ENCODE data around the gene SMIM30.

Gene SMIM30

DNA sequence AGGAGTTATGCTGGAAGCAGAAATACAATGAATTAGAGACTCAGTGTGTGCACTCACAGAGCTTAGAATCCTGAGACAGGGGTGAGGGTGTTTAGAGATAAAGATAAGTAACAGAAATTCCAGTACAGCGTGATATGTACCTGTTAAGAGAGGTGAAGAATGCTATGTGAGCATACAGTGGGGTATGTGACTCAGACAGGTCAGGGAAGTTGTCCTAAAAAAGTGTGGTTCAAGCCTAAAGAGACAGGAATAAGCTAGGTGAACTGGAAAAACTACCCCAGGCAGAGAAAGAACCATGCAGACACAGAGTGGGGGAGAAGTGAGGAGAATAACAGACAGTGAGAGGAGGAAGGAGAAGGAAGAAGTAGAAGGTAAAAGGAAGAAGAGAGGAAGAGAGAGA lies 8.6 kb downstream of the SMIM30 start:
- no peak for DNase-seq (ENCODE audit: low read depth in 2 of 2, low spot score in 1 of 2)

DNA sequence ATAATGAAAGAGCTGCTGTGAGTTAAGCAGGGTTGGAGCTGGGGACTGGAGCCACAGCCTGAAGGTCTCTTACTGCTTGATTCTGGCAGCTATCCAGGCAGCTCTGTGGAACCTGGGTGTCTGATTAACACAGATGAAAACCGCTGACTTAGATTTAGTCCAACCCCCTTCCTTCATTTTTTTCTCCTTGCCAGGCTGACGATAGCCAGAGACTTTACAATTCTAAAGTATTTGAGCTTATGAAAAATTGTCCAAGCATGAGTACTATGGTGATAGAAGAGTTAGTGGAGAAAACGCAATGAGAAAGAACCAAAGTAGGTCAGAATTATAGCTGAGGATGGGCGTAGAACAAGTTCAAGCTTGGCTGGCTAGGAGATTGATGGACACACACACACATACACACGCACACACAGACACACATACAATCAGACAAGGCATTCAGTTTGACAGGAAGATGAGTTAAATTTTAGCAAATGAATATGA lies 18.2 kb downstream of the SMIM30 start:
- DNase-seq (ENCODE audit: low read depth in 2 of 2, low spot score in 1 of 2), result no peak

GRCh38 chr7:113099284-113099919 lies 19.0 kb downstream of the SMIM30 start:
- DNase-seq (ENCODE audit: low read depth in 2 of 2, low spot score in 1 of 2), result no peak

DNA sequence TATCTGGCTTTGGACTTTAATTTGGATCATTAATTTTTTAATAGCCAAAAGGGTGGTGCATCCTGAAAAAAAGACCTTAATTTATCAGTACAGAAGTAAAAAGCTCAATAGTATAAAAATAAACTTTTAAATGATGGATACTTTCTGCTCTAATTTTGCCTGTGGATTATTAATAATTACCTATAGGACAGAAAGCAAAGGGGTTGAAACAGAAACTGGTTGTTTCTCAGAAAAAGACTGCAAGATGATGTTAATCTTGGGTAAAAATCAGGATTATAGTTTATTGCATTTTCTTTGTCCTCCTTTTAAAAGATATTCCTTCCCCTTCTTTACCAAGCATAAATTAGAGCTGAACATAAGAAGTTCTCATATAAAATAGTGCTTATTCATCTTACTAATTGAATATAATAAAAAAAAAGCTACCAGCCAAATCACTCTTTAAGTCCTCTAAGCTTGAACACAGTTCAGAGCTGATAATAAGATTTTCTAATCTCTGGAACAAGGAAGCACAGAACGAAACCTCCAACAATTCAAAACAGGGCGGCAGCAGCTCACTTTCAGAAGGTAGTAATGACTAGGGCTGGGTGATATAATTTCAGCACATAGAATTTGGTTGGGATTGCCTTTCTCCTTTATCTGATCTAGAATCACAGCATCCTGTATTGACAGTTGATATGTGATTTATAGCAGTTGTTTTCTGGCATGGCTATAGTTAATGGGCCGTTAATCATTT lies 23.7 kb downstream of the SMIM30 start:
- no peak for DNase-seq (ENCODE audit: low read depth in 2 of 2, low spot score in 1 of 2)

DNA sequence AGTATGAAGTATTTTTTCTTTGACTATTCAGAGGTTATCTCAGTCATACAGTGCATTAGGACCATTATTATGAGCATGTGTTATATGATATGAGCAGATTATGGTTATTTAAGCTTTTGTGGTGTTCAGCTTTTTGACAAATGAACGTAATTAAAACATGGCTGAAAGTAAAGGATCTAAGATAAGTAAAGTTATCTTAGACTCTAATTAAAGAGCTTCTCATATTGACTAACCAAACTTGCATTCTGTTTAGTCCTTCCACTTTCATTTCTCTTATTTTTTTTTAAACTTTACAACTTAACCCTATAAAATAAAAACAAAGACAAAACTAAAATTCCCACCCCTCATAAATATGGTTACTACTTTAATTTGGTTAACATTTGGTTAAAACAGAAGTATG lies 24.8 kb downstream of the SMIM30 start:
- no peak for DNase-seq (ENCODE audit: low read depth in 2 of 2, low spot score in 1 of 2)

GRCh38 chr7:113092762-113093161 lies 25.6 kb downstream of the SMIM30 start:
- DNase-seq (ENCODE audit: low read depth in 2 of 2, low spot score in 1 of 2), result no peak

DNA sequence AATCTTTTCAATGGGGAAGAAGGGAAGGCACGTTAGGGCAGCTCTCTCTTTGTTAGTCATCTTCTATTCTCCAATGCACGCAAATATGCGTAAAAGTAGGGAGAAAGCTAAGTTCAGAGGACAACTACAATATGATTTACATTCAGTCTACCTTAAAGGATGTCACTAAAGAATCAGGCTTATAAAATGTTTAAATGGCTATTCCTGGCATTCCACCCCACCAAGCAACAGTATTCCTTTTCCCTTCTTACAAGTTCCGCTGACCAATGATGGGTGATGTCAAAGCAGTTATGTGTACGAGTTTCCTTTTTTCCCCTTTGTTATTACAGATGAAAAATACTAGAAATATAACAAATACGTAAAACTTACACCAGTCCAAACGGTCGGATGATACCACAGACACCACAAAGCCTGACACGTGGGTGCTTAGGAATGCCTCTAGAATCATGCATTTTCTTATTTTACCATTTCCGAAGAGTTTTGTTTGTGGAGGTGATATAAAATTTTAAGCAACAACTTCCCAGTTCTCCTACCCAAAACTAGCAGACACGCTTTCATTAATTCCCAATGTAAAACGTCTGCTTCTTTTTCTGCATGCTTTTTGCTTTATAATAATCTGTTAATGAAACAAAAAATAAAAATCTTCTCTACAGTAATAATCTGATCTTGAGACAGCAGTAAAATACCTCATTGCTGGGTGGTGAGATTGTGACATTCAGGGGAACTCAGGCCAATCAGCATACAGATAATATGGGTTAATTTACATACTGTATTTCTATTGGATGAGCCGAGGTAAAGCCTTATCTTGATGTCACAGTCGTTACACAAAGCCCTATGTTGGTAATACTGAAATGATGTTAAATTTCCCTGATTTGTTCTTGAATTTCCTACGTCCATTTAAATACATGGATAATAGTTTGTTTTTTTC lies 31.0 kb downstream of the SMIM30 start:
- no peak for DNase-seq (ENCODE audit: low read depth in 2 of 2, low spot score in 1 of 2)

GRCh38 chr7:113086431-113086888 lies 31.9 kb downstream of the SMIM30 start, which contains the start of gene GPR85:
Gene GPR85, minus strand, starts transcription at chr7:113086827. Its CDS starts 2,106 bp downstream, at chr7:113084721.
- DNase-seq (ENCODE audit: low read depth in 2 of 2, low spot score in 1 of 2), result peak in 1 of 2 donors; percentile 1

DNA sequence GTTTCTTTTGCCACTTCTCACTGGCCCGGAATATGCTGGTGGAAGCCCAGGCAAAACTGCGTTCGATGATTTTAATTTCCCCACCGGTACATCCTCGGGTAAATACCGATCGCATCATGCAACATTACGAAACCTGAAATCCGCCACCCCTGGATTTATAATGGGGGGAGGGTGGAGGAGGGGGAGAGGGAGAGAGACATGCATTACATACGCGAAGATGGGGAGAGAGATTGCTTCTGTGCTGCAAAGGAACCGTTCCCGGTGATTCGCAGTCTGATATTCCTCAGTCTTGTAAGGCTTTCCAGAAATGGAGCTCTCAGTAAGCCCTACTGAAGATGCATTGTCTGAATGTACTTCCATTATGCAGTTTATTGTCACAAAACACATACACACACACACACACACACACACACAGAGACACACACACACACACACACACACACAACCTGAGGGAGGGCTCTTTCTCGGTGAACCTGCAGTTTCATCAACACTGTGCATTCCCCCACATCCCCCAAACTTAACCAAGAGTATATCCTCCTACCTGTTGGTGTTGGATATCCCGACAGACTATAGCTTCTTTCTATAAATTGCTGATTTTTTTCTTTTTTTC lies 32.5 kb downstream of the SMIM30 start:
- DNase-seq (ENCODE audit: low read depth in 2 of 2, low spot score in 1 of 2), result no peak

- DNase-seq (ENCODE audit: low read depth in 2 of 2, low spot score in 1 of 2), result no peak
Measured at GRCh38 chr7:113084496-113085172, 33.7 kb downstream of the SMIM30 start.

DNA sequence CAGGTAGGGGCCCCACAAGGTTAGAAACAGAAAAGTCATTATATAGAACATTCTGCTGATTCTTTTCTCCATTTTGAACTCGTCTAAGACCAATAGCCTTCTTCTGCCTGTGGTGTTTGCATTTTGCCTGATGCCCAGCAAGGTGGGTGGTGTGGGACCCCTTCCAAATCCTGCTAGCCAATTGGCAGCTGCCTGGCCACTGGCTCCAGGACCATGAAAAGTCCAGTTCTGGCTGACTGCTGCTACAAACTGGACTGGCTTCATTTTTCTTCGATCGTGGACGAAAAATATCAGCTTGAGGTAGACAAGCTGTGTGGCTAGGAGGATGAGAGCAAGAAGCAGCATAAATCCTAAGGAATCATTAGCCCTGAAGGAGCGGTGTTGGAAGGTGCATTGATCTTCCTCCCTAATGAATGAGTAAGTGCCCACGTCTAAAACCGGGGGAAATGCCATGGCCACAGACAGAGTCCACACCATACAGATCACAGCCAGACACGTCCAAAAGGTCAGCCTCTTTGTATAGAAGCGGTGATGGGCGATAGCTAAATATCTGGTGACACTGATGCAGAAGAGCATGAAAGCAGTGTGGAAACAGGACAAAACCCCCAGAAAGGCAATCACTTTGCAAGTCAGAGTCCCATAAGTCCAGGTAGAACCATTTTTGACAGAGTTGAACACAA lies 34.4 kb downstream of the SMIM30 start:
- no peak for DNase-seq (ENCODE audit: low read depth in 2 of 2, low spot score in 1 of 2)

GRCh38 chr7:113083132-113083815 lies 35.1 kb downstream of the SMIM30 start:
- no peak for DNase-seq (ENCODE audit: low read depth in 2 of 2, low spot score in 1 of 2)

DNA sequence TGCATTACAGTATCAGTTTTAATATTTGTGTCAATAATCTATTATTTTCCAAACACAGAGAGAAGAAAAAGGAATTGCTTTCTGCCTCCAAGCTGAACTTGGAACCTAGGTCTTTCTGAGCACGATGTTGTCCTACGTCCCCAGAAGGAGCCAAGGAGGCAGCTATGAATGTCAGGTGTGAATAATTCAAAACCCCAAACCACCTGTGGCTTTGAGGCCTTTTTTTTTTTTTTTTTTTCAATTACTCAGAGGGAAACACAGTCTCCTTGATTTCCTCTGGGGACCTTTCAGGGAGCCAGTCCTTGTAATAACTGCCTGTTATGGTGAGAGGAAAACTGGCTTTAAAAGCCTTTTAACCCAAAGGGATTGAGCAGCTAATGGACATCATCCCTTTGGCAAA lies 40.0 kb downstream of the SMIM30 start:
- no peak for DNase-seq (ENCODE audit: low read depth in 2 of 2, low spot score in 1 of 2)

- no peak for DNase-seq (ENCODE audit: low read depth in 2 of 2, low spot score in 1 of 2)
Measured at GRCh38 chr7:113076703-113077102, 41.7 kb downstream of the SMIM30 start.

GRCh38 chr7:113071465-113071864 lies 46.9 kb downstream of the SMIM30 start:
- no peak for DNase-seq (ENCODE audit: low read depth in 2 of 2, low spot score in 1 of 2)
